ENCODE results near the gene LRRN4.
"Not testable (repeated sequence)": the region's sequence is repeated elsewhere in the genome, so short reads cannot be mapped to it uniquely, and the experiment has no call there.

LRRN4 gene

GRCh38 chr20:6074145-6074561 lies 20.3 kb upstream of the LRRN4 start:
- no peak for DNase-seq
- H3K36me3 Mint-ChIP-seq (ENCODE audit: low read depth), result no peaks in the 10 kb centered on the region
- H3K27me3 Mint-ChIP-seq, result peaks cover 2% of the 10 kb centered on the region
- peaks cover 2% of the 10 kb centered on the region for H3K4me1 Mint-ChIP-seq
- H3K4me3 Mint-ChIP-seq, result no peak overlapping the region
- peak overlapping the region; percentile 13 for H3K27ac Mint-ChIP-seq
- no peaks in the 10 kb centered on the region for H3K9me3 Mint-ChIP-seq
- peak; percentile 57 for ATAC-seq

DNA sequence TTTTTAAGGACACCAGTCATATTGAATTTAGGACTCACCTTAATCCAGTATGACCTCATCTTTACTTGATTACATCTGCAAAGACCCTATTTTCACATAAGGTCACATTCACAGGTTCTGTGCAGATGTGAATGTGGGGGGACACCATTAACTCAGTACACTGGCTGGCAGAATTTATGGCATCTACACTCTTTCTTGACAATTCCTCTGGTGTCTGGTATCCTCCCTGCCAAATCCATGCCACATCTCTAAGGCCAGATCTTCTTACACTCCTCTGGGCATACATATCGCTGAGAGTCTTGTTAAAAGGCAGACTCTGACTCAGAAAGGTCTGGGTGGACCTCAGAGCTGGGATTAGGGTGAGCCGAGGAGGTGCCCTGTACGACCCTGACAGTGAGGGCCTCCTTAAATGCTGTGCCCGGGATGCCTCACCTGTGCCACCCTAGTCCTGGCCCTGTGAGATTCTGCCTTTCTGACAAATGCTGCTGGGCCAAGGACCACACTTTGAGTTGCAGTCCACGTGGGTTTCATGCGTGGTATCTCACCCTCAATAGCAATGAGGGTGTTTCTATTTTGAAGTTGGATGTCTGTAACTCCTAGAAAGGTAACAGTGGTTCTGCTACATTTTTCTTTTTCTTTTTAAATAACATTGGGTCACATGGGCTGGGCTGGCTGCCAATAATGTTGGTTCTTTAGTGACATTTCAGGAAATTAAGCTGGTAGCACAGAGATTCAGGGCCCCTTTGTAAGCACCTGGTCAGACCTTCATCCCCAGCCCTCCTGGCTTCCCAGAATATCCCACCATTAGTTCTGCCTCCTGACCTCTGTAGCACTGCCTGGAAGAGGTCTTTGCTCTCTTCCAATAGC lies 17.2 kb upstream of the LRRN4 start:
- Mint-ChIP-seq H3K27me3 (peaks cover 2% of the 10 kb centered on the region), H3K27ac (no peak overlapping the region), H3K9me3 (no peaks in the 10 kb centered on the region), H3K4me1 (peaks cover 2% of the 10 kb centered on the region), H3K36me3 (ENCODE audit: low read depth) (no peaks in the 10 kb centered on the region), H3K4me3 (no peak overlapping the region)
- no peak for DNase-seq
- ATAC-seq, result no peak

- no peaks in the 10 kb centered on the region for H3K9me3 Mint-ChIP-seq
- no peaks in the 10 kb centered on the region for H3K4me1 Mint-ChIP-seq
- no peak overlapping the region for H3K27ac Mint-ChIP-seq
- peaks cover 2% of the 10 kb centered on the region for H3K27me3 Mint-ChIP-seq
- H3K4me3 Mint-ChIP-seq, result no peak overlapping the region
- DNase-seq (no peak), ATAC-seq (no peak)
- H3K36me3 Mint-ChIP-seq (ENCODE audit: low read depth), result no peaks in the 10 kb centered on the region
Observed at GRCh38 chr20:6069669-6070068, 15.8 kb upstream of the LRRN4 start.

GRCh38 chr20:6067763-6068318 lies 14.0 kb upstream of the LRRN4 start:
- H3K27ac Mint-ChIP-seq, result no peak overlapping the region
- no peaks in the 10 kb centered on the region for H3K9me3 Mint-ChIP-seq
- no peaks in the 10 kb centered on the region for H3K4me1 Mint-ChIP-seq
- H3K4me3 Mint-ChIP-seq, result no peak overlapping the region
- DNase-seq (no peak), ATAC-seq (no peak)
- H3K36me3 Mint-ChIP-seq (ENCODE audit: low read depth), result no peaks in the 10 kb centered on the region
- no peaks in the 10 kb centered on the region for H3K27me3 Mint-ChIP-seq

DNA sequence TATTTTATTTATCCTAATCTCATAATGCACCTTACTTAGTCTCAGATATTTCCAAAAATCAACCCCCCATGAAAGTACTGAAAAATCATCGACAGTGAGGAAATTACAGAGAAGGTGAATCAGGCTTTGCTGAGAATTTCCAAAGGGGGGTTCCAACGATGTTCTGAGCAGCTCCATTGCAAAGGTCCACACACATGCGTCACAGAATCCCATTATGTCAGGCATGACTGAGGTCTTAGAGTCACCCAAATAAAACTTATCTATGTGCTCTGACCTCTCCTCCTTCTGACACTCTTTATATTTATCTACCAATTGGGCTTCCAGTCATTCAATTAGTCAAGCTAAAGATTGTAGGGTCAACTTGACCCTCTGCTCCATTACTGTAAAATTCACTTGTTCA lies 12.7 kb upstream of the LRRN4 start:
- Mint-ChIP-seq H3K4me1 (no peaks in the 10 kb centered on the region), H3K27me3 (no peaks in the 10 kb centered on the region), H3K27ac (no peak overlapping the region), H3K4me3 (no peak overlapping the region), H3K36me3 (ENCODE audit: low read depth) (no peaks in the 10 kb centered on the region), H3K9me3 (no peaks in the 10 kb centered on the region)
- no peak for DNase-seq
- no peak for ATAC-seq

GRCh38 chr20:6061544-6061943 lies 7.7 kb upstream of the LRRN4 start:
- no peak for DNase-seq
- Mint-ChIP-seq H3K4me3 (no peak overlapping the region), H3K27ac (no peak overlapping the region), H3K9me3 (no peaks in the 10 kb centered on the region), H3K36me3 (ENCODE audit: low read depth) (no peaks in the 10 kb centered on the region), H3K4me1 (no peaks in the 10 kb centered on the region), H3K27me3 (peaks cover 9% of the 10 kb centered on the region)
- no peak for ATAC-seq

DNA sequence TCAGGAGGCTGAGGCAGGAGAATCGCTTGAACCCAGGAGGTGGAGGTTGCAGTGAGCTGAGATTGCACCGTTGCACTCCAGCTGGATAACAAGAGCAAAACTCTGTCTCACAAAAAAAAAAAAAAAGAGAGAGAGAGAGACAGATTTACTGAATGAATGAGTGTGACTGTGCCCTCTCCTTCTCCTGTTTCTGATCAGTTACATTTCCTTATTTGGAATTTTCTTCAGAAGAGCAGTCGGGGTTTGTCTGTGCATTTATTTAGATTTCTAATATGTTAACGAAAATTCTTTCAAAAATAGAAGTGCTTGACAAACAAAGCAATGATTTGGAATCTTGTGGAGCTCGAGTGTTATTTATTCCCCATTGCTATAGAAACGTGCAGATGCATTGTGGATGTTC lies 6.4 kb upstream of the LRRN4 start:
- Mint-ChIP-seq H3K4me3 (no peak overlapping the region), H3K4me1 (no peaks in the 10 kb centered on the region), H3K36me3 (ENCODE audit: low read depth) (no peaks in the 10 kb centered on the region), H3K9me3 (no peaks in the 10 kb centered on the region), H3K27ac (no peak overlapping the region), H3K27me3 (peaks cover 9% of the 10 kb centered on the region)
- DNase-seq, result no peak
- no peak for ATAC-seq

DNA sequence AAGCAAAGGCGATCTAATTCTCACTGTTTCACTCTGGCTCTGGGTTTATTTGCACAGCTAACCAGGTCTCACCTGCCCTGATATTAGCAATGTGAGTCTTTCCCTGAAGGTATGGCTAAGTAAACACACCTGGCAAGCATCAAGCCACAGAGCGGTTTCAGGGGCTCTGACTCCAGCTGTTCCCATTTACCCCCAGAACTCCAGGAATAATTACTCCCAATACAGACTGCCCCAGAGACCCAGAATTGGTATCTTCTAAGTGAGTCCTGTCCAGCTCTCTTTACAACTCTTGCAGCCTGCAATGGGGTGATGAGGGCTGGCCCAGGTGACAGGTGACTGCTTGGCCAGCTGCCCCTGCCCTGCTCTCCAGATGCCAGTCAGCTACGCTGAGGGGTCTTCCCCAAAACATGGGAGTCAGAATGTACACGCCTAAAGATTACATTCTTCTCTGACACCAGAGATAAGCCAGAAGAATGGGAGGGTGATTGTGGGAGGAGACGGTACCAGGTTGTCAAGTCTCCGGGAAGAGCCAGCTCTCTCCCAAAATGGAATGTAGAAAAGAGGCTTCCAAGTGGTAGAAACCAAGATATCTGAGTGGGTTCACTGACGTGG lies 4.9 kb upstream of the LRRN4 start:
- H3K27ac Mint-ChIP-seq, result no peak overlapping the region
- peaks cover 20% of the 10 kb centered on the region for H3K27me3 Mint-ChIP-seq
- H3K4me3 Mint-ChIP-seq, result no peak overlapping the region
- DNase-seq (no peak), ATAC-seq (no peak)
- no peaks in the 10 kb centered on the region for H3K4me1 Mint-ChIP-seq
- H3K36me3 Mint-ChIP-seq (ENCODE audit: low read depth), result no peaks in the 10 kb centered on the region
- H3K9me3 Mint-ChIP-seq, result no peaks in the 10 kb centered on the region

DNA sequence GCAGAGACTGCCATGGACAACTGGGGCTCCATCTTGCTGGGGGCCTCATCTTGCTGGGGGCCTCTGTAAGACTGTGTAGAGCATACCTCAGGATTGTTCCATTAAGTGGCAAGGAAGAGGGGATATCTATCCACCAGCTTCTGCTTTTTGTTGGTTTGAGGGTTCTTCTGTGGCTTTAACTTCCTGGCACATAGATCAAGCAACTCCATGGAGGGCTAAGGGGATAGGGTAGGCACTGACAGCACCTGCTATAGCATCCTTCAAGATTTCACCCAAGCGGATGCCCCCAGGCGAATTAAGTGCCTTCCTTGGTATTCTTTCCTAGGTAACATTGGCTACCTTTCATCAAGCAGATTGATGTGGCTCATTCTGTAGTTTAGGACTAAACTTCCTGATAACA lies 3.8 kb upstream of the LRRN4 start:
- H3K4me1 Mint-ChIP-seq, result peaks cover 2% of the 10 kb centered on the region
- peaks cover 27% of the 10 kb centered on the region for H3K27me3 Mint-ChIP-seq
- no peak overlapping the region for H3K27ac Mint-ChIP-seq
- H3K9me3 Mint-ChIP-seq, result no peaks in the 10 kb centered on the region
- no peak for DNase-seq
- H3K36me3 Mint-ChIP-seq (ENCODE audit: low read depth), result no peaks in the 10 kb centered on the region
- ATAC-seq, result no peak
- H3K4me3 Mint-ChIP-seq, result no peak overlapping the region

GRCh38 chr20:6057139-6057538 lies 3.3 kb upstream of the LRRN4 start:
- Mint-ChIP-seq H3K9me3 (no peaks in the 10 kb centered on the region), H3K27me3 (peaks cover 28% of the 10 kb centered on the region), H3K4me3 (no peak overlapping the region), H3K27ac (no peak overlapping the region), H3K4me1 (peaks cover 2% of the 10 kb centered on the region), H3K36me3 (ENCODE audit: low read depth) (no peaks in the 10 kb centered on the region)
- ATAC-seq, result no peak
- no peak for DNase-seq

GRCh38 chr20:6055981-6056569 lies 2.2 kb upstream of the LRRN4 start:
- H3K4me1 Mint-ChIP-seq, result peaks cover 2% of the 10 kb centered on the region
- no peaks in the 10 kb centered on the region for H3K9me3 Mint-ChIP-seq
- no peaks in the 10 kb centered on the region for H3K36me3 Mint-ChIP-seq (ENCODE audit: low read depth)
- H3K27ac Mint-ChIP-seq, result no peak overlapping the region
- H3K27me3 Mint-ChIP-seq, result peaks cover 35% of the 10 kb centered on the region
- no peak overlapping the region for H3K4me3 Mint-ChIP-seq
- no peak for ATAC-seq
- DNase-seq, result no peak

- Mint-ChIP-seq H3K4me3 (no peak overlapping the region), H3K36me3 (ENCODE audit: low read depth) (no peaks in the 10 kb centered on the region), H3K9me3 (no peaks in the 10 kb centered on the region), H3K27me3 (peaks cover 43% of the 10 kb centered on the region), H3K27ac (no peak overlapping the region), H3K4me1 (peaks cover 2% of the 10 kb centered on the region)
- DNase-seq, result no peak
- ATAC-seq, result no peak
Observed at GRCh38 chr20:6055161-6055783, 1.4 kb upstream of the LRRN4 start.

GRCh38 chr20:6054689-6055051 lies 810 bp upstream of the LRRN4 start:
- not testable (repeated sequence) for H3K4me1 Mint-ChIP-seq; ATAC-seq; DNase-seq; H3K4me3 Mint-ChIP-seq; H3K9me3 Mint-ChIP-seq; H3K36me3 Mint-ChIP-seq (ENCODE audit: low read depth); H3K27ac Mint-ChIP-seq
- H3K27me3 Mint-ChIP-seq, result peaks cover 45% of the 10 kb centered on the region

DNA sequence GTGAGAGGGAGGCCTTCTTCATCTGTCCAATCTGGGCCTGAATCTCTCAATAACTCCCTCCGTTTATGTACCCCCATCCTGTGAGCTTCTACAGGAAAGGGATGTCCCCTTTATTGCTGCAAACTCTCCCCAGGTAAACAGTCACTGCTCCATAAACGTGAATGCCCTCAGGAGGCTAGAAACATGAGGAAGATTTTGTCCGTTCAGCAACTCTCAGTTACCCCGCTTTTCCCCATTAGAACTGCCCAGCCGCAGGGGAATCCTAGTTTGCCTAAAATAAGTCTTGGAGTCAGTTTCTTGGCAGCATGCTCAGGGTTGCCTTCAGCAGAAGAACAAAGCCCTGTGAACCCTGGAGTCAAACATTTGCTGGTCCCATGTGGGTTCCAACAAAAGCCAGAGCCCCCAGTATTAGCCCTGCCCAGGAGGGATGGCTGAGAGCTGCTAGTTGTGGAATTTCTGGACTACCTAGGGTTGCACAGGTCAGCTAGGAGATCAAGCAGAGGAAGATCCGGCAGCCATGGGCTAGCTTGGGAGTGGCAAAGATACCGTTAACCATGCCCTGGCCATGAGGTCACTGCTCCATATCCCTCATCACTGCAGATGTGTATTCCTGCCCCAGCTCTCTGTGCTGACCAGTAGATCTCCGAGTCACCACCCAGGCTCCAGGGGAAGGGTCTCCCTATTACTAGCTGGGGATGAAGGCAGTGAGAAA lies 640 bp downstream of the LRRN4 start:
- no peak for DNase-seq
- H3K27ac Mint-ChIP-seq, result no peak overlapping the region
- H3K9me3 Mint-ChIP-seq, result no peaks in the 10 kb centered on the region
- ATAC-seq, result no peak
- H3K4me1 Mint-ChIP-seq, result peaks cover 2% of the 10 kb centered on the region
- peaks cover 40% of the 10 kb centered on the region for H3K27me3 Mint-ChIP-seq
- no peak overlapping the region for H3K4me3 Mint-ChIP-seq
- no peaks in the 10 kb centered on the region for H3K36me3 Mint-ChIP-seq (ENCODE audit: low read depth)
